Measurements from ENCODE around the gene BNIP1. TPM values are rescaled to one million over a fixed set of nuclear protein-coding genes. Genes with fewer than 3 reads are reported as not detected.
"Not testable (repeated sequence)": the region's sequence is repeated elsewhere in the genome, so short reads cannot be mapped to it uniquely, and the experiment has no call there.

BNIP1 gene
- total RNA-seq (2014; rRNA removed; shearing (Covaris generic)) = 21.1 and 25.6 TPM in 2 replicates

DNA sequence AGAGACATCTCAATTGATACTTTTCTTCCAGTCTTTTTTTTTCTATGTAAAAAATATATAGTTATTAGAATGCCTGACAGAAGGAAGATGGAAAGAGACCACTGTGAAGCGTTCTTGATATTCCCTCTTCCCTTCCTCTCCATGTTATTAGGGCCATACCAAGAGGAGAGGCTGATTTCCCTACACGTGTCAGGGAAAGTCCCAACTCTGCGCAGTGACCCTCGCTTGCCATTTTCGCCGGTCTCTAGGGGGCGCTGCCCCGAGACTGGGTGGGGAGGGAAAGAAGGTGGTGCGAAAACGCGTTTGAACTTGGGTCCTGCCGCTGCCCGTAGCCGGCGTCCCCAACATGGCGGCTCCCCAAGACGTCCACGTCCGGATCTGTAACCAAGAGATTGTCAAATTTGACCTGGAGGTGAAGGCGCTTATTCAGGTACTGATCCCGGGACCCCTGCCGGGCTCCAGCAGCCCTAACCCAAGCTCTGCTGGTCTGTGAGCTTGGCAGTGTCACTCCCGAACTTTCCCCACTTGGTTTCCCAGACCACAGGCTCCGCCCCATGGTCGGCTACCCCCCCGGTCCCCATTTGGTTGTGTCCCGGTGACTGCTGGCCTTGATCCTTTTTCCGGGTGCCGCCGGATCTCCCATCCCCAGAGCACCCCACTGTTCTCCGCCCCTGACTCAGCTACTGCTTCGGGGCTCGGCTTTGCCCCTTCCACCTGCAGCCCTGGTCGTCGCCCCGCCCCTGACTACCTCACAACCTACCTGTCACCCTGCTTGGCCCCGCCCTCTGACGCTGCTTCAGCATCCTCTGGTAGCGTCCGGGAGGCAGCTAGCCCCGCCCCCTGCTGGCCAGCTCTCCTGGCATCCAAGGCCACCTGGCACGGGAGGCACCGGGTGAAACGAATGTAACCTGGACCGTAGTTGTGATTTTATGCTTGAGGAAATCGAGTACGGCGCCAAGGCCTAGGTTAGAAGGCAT lies at the start of gene BNIP1:
BNIP1 (plus strand) TSS at position 332 of the 977 bp plus-strand sequence; CDS start at position 347, 15 bp downstream.
- peak within 1 kb of the TSS; percentile 64 for H3K4me3 ChIP-seq (ENCODE audit: insufficient read depth, low read depth, low read length)
- peaks cover 2% of the 10 kb centered on the region for H3K36me3 ChIP-seq (replicated peaks; ENCODE audit: control insufficient read depth, insufficient read depth, low read length)
- peak; percentile 98 for DNase-seq
- no peaks in the 10 kb centered on the region for H3K27me3 ChIP-seq (ENCODE audit: control insufficient read depth, insufficient read depth, low read length)

GRCh38 chr5:173098787-173099186 lies 45.5 kb upstream of the BNIP1 start:
- Histone ChIP-seq H3K27me3 (ENCODE audit: control insufficient read depth, insufficient read depth, low read length) (no peaks in the 10 kb centered on the region), H3K4me3 (ENCODE audit: insufficient read depth, low read depth, low read length) (no peak overlapping the region)

DNA sequence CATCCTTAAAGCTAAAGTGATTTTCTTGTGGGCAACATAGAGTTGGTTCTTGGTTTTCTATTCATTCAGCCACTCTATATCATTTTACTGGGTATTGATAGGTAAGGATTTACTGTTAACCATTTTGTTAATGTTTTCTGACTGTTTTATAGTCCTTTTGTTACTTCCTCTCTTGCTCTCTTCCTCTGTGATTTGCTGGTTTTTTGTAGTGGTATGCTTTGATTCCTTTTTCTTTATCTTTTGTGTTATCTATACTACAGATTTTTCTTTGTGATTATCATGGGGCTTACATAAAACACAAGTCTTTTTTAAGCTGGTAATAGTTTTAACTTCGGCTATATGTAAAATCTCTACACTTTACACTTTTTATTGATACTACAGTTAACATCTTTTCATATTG lies 44.9 kb upstream of the BNIP1 start:
- no peaks in the 10 kb centered on the region for H3K27me3 ChIP-seq (ENCODE audit: control insufficient read depth, insufficient read depth, low read length)
- DNase-seq = no peak
- H3K4me3 ChIP-seq (ENCODE audit: insufficient read depth, low read depth, low read length) = no peak overlapping the region
- no peaks in the 10 kb centered on the region for H3K36me3 ChIP-seq (replicated peaks; ENCODE audit: control insufficient read depth, insufficient read depth, low read length)

More at GRCh38 chr5:173098787-173099186, 45.5 kb upstream of the BNIP1 start:
- no peak for DNase-seq
- no peaks in the 10 kb centered on the region for H3K36me3 ChIP-seq (replicated peaks; ENCODE audit: control insufficient read depth, insufficient read depth, low read length)

GRCh38 chr5:173101245-173101644 lies 43.1 kb upstream of the BNIP1 start:
- DNase-seq = no peak
- H3K27me3 ChIP-seq (ENCODE audit: control insufficient read depth, insufficient read depth, low read length) = no peaks in the 10 kb centered on the region
- no peaks in the 10 kb centered on the region for H3K36me3 ChIP-seq (replicated peaks; ENCODE audit: control insufficient read depth, insufficient read depth, low read length)
- H3K4me3 ChIP-seq (ENCODE audit: insufficient read depth, low read depth, low read length) = no peak overlapping the region

DNA sequence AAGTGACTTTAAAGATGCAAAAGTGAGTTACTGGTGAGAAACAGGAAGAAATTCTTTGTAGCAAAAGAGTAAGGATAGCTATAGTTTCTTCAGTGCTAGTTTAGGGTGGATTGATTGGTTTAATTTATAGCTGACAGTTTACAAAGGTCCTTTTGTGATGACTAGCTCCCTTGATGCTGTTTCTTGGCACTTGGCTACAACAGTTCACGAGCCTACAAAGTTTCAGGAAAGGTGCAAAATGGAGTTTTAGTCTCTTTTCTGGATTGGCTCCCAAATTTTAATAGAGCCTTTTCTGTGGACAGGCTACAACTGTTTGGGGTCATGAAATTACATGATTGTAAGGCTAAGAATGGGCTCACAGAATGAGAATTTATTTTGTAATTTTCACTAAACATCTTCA lies 40.9 kb upstream of the BNIP1 start:
- Histone ChIP-seq H3K4me3 (ENCODE audit: insufficient read depth, low read depth, low read length) (no peak overlapping the region), H3K27me3 (ENCODE audit: control insufficient read depth, insufficient read depth, low read length) (no peaks in the 10 kb centered on the region), H3K36me3 (replicated peaks; ENCODE audit: control insufficient read depth, insufficient read depth, low read length) (no peaks in the 10 kb centered on the region)
- DNase-seq = no peak

- H3K36me3 ChIP-seq (replicated peaks; ENCODE audit: control insufficient read depth, insufficient read depth, low read length) = no peaks in the 10 kb centered on the region
- no peaks in the 10 kb centered on the region for H3K27me3 ChIP-seq (ENCODE audit: control insufficient read depth, insufficient read depth, low read length)
- no peak overlapping the region for H3K4me3 ChIP-seq (ENCODE audit: insufficient read depth, low read depth, low read length)
- DNase-seq = peak; percentile 32
Measured at GRCh38 chr5:173108914-173109313, 35.4 kb upstream of the BNIP1 start.

DNA sequence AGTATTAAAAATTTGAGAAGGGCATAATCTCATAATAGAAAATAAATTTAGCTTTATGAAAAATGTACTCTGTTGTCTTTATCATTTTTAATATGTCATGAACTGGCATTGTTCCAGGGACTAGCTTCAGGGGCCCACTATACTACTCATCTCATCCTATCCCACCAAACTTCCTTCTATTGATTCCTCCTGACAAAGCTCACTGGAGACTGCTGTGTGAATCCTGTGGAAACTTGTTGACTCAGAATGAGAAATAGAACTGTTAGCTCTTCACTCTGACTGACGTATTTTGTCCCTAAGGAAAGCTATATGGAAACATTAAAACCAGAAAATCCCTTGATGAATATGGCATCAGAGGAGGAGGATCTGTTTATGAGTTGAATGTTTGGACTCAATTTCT lies 29.8 kb upstream of the BNIP1 start:
- H3K36me3 ChIP-seq (replicated peaks; ENCODE audit: control insufficient read depth, insufficient read depth, low read length) = no peaks in the 10 kb centered on the region
- DNase-seq = no peak
- H3K27me3 ChIP-seq (ENCODE audit: control insufficient read depth, insufficient read depth, low read length) = no peaks in the 10 kb centered on the region
- no peak overlapping the region for H3K4me3 ChIP-seq (ENCODE audit: insufficient read depth, low read depth, low read length)

DNA sequence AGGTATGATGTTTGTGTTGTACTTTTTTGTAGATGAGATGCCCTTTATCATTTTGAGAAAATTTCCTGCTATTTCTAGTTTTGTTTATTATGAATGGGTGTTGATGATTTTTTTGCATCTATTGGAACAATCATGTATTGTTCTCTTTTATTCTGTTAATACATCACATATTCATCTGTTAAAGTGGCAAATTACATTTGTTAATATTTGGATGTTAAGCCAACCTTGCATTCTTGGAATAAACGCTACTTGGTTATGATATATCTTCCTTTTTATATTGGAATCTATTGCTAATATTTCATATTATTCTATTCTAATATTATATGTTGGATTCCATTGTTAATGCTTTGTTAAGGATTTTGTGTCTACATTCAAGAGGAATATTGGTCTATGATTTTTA lies 24.6 kb upstream of the BNIP1 start:
- DNase-seq = no peak
- no peaks in the 10 kb centered on the region for H3K36me3 ChIP-seq (replicated peaks; ENCODE audit: control insufficient read depth, insufficient read depth, low read length)
- H3K4me3 ChIP-seq (ENCODE audit: insufficient read depth, low read depth, low read length) = no peak overlapping the region
- H3K27me3 ChIP-seq (ENCODE audit: control insufficient read depth, insufficient read depth, low read length) = no peaks in the 10 kb centered on the region

DNA sequence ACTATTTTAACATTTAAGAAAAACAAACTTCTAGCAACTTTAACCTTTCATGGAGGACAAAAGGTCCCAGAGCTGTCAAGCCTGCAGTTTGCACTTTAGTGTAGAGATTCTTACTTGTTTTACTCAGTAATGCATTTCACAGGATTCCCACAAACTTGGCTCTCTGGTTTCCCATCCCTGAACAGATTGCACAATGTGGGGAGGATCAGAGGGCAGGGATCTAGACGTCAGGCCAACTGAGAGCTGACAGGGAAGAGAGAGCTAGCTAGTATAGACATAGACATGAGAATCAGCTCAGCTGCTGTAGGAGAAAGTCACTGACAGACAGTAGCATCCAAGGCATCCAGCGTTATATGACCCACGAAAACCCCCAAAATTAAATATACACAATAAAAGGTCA lies 20.9 kb upstream of the BNIP1 start:
- no peaks in the 10 kb centered on the region for H3K36me3 ChIP-seq (replicated peaks; ENCODE audit: control insufficient read depth, insufficient read depth, low read length)
- H3K27me3 ChIP-seq (ENCODE audit: control insufficient read depth, insufficient read depth, low read length) = no peaks in the 10 kb centered on the region
- DNase-seq = no peak

DNA sequence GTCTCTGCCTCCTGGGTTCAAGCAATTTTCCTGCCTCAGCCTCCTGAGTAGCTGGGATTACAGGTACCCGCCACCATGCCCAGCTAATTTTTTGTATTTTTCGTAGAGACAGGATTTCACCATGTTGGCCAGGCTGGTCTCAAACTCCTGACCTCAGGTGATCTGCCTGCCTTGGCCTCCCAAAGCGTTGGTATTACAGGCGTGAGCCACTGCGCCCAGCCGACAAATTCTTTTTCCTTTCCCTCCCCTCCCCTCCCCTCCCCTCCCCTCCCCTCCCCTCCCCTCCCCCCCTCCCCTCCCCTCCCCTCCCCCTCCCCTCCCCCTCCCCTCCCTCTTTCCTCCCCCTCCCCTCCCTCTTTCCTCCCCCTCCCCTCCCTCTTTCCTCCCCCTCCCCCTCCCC lies 12.2 kb upstream of the BNIP1 start:
- DNase-seq; H3K4me3 ChIP-seq (ENCODE audit: insufficient read depth, low read depth, low read length); H3K27me3 ChIP-seq (ENCODE audit: control insufficient read depth, insufficient read depth, low read length); H3K36me3 ChIP-seq (replicated peaks; ENCODE audit: control insufficient read depth, insufficient read depth, low read length): not testable (repeated sequence)

More for the DNA sequence above, 20.9 kb upstream of the BNIP1 start:
- H3K4me3 ChIP-seq (ENCODE audit: insufficient read depth, low read depth, low read length) = no peak overlapping the region

DNA sequence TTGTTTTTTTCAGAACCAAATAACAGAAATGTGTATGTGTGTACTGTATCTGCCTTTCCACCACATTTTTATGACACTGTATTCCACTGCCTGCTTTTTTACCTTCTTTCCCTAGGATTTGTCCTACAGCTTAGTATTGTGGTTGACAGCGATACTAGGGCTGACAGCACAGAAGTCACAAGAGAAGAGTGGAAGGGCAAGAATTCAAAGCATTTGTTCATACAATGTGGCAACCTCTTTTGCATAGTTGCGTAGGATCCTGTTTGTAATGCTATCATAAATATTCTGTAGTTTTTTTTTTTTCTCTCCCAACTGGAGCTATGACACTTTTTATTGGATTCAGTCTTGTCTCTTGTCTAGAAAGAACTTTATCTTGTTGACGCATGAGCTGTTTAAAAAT lies 5.6 kb upstream of the BNIP1 start:
- no peak overlapping the region for H3K4me3 ChIP-seq (ENCODE audit: insufficient read depth, low read depth, low read length)
- no peaks in the 10 kb centered on the region for H3K36me3 ChIP-seq (replicated peaks; ENCODE audit: control insufficient read depth, insufficient read depth, low read length)
- H3K27me3 ChIP-seq (ENCODE audit: control insufficient read depth, insufficient read depth, low read length) = no peaks in the 10 kb centered on the region
- DNase-seq = no peak

DNA sequence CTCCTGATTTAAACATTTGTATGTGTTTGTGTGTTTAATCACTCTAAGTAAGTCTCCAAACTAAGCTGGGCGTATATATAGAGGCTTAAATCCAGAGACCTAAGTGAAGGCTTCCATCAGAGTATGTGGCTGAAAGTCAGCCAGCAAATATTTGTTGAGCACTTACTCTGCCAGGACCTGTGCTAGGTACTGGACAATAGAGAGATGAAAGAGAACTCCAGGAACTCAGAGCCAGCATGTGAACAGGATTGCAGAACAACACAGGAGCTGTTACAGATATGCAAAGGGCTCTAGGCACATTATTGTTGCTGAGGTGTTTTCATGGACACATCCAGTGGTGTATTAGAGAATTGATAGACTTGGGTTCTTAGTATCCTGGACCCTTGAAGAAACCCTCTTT lies 4.7 kb upstream of the BNIP1 start:
- no peaks in the 10 kb centered on the region for H3K36me3 ChIP-seq (replicated peaks; ENCODE audit: control insufficient read depth, insufficient read depth, low read length)
- DNase-seq = no peak
- H3K4me3 ChIP-seq (ENCODE audit: insufficient read depth, low read depth, low read length) = no peak overlapping the region

GRCh38 chr5:173140769-173141168 lies 3.6 kb upstream of the BNIP1 start:
- Histone ChIP-seq H3K27me3 (ENCODE audit: control insufficient read depth, insufficient read depth, low read length) (no peaks in the 10 kb centered on the region), H3K36me3 (replicated peaks; ENCODE audit: control insufficient read depth, insufficient read depth, low read length) (no peaks in the 10 kb centered on the region), H3K4me3 (ENCODE audit: insufficient read depth, low read depth, low read length) (no peak overlapping the region)
- no peak for DNase-seq

More for the DNA sequence above, 4.7 kb upstream of the BNIP1 start:
- no peaks in the 10 kb centered on the region for H3K27me3 ChIP-seq (ENCODE audit: control insufficient read depth, insufficient read depth, low read length)

DNA sequence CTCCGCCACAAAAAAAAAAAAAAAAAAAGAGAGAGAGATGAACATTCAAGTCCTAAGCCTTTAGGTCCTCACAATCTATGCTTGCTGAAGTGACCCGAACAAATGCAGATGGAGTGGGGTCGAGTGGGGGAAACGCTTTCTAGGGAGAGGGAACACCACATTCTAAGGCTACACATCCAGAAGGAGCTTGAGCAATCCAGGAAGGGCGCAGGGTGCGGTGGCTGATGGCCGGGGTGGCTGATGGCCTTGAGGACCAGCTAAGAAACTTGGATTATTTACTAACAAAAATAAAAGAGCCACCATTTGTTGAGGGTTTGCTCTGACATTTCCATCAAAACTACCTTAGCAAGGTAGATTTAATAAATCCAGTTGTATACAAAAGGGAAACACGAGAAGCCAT lies 764 bp upstream of the BNIP1 start:
- peaks cover 2% of the 10 kb centered on the region for H3K36me3 ChIP-seq (replicated peaks; ENCODE audit: control insufficient read depth, insufficient read depth, low read length)
- no peak overlapping the region for H3K4me3 ChIP-seq (ENCODE audit: insufficient read depth, low read depth, low read length)
- DNase-seq = no peak
- no peaks in the 10 kb centered on the region for H3K27me3 ChIP-seq (ENCODE audit: control insufficient read depth, insufficient read depth, low read length)

GRCh38 chr5:173148354-173148753 lies 4.0 kb downstream of the BNIP1 start:
- Histone ChIP-seq H3K36me3 (replicated peaks; ENCODE audit: control insufficient read depth, insufficient read depth, low read length) (peaks cover 2% of the 10 kb centered on the region), H3K4me3 (ENCODE audit: insufficient read depth, low read depth, low read length) (no peak overlapping the region), H3K27me3 (ENCODE audit: control insufficient read depth, insufficient read depth, low read length) (no peaks in the 10 kb centered on the region)
- DNase-seq = no peak
